ENCODE measurements around the gene CBX6.

Gene CBX6

GRCh38 chr22:38819387-38819940 is 52.6 kb downstream of the CBX6 start:
- DNase-seq (ENCODE audit: low read depth), result no peak

GRCh38 chr22:38817196-38817595 is 54.8 kb downstream of the CBX6 start:
- no peak for DNase-seq (ENCODE audit: low read depth)

- DNase-seq (ENCODE audit: low read depth), result no peak
Observed at GRCh38 chr22:38815842-38816241, 56.2 kb downstream of the CBX6 start.
